Measurements from ENCODE around the gene ADA.

DNA sequence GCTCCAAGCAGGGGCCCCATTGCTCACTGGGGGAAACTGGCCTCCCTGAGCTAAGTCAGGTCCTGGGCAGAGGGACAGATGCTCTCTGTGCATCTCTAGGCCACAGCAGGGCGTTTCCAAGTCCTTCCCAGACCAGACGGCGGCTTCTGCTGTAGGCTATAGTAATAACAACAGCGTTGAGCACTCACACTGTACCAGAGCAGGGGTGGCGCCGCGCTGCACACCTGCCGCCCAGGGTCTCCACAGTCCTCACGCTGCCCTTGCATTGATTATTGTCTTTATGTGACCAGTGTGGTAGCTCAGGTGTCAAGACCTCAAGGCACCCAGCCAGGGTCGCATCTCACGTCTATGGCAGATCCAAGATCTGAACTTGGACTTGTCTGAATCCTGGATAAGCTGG is 48.8 kb upstream of the ADA start:
- TF ChIP-seq, protein P1, sequence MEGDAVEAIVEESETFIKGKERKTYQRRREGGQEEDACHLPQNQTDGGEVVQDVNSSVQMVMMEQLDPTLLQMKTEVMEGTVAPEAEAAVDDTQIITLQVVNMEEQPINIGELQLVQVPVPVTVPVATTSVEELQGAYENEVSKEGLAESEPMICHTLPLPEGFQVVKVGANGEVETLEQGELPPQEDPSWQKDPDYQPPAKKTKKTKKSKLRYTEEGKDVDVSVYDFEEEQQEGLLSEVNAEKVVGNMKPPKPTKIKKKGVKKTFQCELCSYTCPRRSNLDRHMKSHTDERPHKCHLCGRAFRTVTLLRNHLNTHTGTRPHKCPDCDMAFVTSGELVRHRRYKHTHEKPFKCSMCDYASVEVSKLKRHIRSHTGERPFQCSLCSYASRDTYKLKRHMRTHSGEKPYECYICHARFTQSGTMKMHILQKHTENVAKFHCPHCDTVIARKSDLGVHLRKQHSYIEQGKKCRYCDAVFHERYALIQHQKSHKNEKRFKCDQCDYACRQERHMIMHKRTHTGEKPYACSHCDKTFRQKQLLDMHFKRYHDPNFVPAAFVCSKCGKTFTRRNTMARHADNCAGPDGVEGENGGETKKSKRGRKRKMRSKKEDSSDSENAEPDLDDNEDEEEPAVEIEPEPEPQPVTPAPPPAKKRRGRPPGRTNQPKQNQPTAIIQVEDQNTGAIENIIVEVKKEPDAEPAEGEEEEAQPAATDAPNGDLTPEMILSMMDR (optimal IDR thresholded peaks at IDR 0.05 in 1 of 3, IDR thresholded peaks at IDR 0.05 in 1 of 3, conservative IDR thresholded peaks at IDR 0.05 in 1 of 3; ENCODE audit: extremely low read depth in 1 of 3, insufficient read depth in 2 of 3, low read length in 3 of 3): no peak
- no peak for TF ChIP-seq EZH2 (IDR thresholded peaks at IDR 0.05; ENCODE audit: low read length)

Measured in keratinocyte (primary cell).